Retinal pigment epithelial cell (primary cell): Measurements from ENCODE around the gene RBM44.
A peak's percentile ranks its signal among the peaks of the same experiment; 100 is the strongest.
"Not testable (repeated sequence)": the region's sequence is repeated elsewhere in the genome, so short reads cannot be mapped to it uniquely, and the experiment has no call there.

Source experiments
- DNase-seq: peaks from one replicate; pipeline ENCODE4 v3.0.0-alpha.2; 2010; ENCODE audit warnings: low read depth
- H3K4me3 ChIP-seq: 2 replicates; pipeline ENCODE4 v1.5.1; 2011; ENCODE audit warnings: mild to moderate bottlenecking, low read length, control low read depth, moderate library complexity
- TF ChIP-seq, protein P1 (sequence below): conservative IDR thresholded peaks from 2 replicates; pipeline ENCODE4 v1.5.1; 2011; ENCODE audit warnings: low read depth, low read length, control low read depth, inconsistent platforms

Gene RBM44

GRCh38 chr2:237766340-237766739 lies 32.2 kb upstream of the RBM44 start:
- no peak overlapping the region for H3K4me3 ChIP-seq
- DNase-seq: no peak
- TF ChIP-seq, protein P1, sequence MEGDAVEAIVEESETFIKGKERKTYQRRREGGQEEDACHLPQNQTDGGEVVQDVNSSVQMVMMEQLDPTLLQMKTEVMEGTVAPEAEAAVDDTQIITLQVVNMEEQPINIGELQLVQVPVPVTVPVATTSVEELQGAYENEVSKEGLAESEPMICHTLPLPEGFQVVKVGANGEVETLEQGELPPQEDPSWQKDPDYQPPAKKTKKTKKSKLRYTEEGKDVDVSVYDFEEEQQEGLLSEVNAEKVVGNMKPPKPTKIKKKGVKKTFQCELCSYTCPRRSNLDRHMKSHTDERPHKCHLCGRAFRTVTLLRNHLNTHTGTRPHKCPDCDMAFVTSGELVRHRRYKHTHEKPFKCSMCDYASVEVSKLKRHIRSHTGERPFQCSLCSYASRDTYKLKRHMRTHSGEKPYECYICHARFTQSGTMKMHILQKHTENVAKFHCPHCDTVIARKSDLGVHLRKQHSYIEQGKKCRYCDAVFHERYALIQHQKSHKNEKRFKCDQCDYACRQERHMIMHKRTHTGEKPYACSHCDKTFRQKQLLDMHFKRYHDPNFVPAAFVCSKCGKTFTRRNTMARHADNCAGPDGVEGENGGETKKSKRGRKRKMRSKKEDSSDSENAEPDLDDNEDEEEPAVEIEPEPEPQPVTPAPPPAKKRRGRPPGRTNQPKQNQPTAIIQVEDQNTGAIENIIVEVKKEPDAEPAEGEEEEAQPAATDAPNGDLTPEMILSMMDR: no peak

DNA sequence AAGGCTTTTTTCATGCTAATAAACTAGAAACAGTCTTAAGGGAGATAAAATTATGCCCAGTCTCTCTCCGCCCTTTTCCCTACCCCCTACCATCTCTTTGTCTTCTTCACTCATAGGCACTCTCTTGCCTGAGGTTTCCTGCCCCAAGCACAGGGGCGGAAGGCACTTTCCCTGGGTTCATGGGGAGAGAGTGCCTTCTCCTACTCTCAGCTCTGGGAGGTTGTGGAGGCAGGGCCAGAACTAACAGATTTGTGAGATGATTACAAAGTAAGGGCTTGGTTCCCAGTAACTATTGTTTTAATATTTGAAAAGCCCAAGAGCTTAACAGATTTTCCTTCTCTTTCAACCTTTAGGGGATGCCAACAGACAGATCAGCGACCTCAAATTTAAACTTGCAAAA lies 26.1 kb upstream of the RBM44 start:
- TF ChIP-seq, protein P1: no peak
- no peak overlapping the region for H3K4me3 ChIP-seq
- no peak for DNase-seq

- TF ChIP-seq, protein P1: no peak
- no peak for DNase-seq
- H3K4me3 ChIP-seq: no peak overlapping the region
Observed at GRCh38 chr2:237773826-237774225, 24.8 kb upstream of the RBM44 start.

- TF ChIP-seq, protein P1: peak; percentile 72
- DNase-seq: no peak
Observed at GRCh38 chr2:237774811-237775553, 23.6 kb upstream of the RBM44 start.

DNA sequence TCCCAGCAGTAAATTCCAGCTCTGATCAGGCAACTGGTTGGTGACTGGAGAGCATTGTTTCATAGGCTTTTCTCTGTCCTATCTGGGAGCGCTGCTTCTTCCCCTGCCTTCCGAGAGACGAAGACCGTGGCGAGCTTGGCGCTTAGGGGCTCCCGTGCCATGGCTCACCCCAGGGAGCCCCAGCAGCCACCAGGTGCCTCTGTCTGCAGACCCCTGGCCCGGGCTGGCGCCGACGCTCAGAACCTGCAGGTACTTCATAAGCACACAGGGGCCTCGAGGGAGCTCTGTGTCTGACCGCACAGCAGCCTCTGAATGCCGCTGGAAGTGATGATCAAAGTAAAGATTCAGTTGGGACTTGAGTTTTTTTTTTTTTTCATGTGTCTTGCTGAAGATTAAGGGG lies 19.1 kb upstream of the RBM44 start:
- no peak for DNase-seq
- TF ChIP-seq, protein P1: no peak
- no peak overlapping the region for H3K4me3 ChIP-seq

More at GRCh38 chr2:237774811-237775553, 23.6 kb upstream of the RBM44 start:
- no peak overlapping the region for H3K4me3 ChIP-seq

- DNase-seq: no peak
- H3K4me3 ChIP-seq: no peak overlapping the region
- TF ChIP-seq, protein P1: no peak
Observed at GRCh38 chr2:237782181-237782580, 16.4 kb upstream of the RBM44 start.

DNA sequence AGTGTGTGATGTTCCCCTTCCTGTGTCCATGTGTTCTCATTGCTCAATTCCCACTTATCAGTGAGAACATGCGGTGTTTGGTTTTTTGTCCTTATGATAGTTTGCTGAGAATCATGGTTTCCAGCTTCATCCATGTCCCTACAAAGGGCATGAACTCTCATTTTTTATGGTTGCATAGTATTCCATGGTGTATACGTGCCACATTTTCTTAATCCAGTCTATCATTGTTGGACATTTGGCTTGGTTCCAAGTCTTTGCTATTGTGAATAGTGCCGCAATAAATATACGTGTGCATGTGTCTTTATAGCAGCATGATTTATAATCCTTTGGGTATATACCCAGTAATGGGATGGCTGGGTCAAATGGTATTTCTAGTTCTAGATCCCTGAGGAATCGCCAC lies 14.9 kb upstream of the RBM44 start:
- H3K4me3 ChIP-seq, DNase-seq: not testable (repeated sequence)
